GM21737 (cell line): ENCODE data around the gene EHBP1L1.
A peak's percentile ranks its signal among the peaks of the same experiment; 100 is the strongest.

ENCODE experiments used
- ATAC-seq: cut with Tn5 transposase; IDR thresholded peaks from one replicate; pipeline ENCODE4 v1.9.1; 2021; ENCODE audit warnings: mild to moderate bottlenecking, moderate library complexity; ENCODE audit not compliant: unreplicated experiment

The EHBP1L1 gene

DNA sequence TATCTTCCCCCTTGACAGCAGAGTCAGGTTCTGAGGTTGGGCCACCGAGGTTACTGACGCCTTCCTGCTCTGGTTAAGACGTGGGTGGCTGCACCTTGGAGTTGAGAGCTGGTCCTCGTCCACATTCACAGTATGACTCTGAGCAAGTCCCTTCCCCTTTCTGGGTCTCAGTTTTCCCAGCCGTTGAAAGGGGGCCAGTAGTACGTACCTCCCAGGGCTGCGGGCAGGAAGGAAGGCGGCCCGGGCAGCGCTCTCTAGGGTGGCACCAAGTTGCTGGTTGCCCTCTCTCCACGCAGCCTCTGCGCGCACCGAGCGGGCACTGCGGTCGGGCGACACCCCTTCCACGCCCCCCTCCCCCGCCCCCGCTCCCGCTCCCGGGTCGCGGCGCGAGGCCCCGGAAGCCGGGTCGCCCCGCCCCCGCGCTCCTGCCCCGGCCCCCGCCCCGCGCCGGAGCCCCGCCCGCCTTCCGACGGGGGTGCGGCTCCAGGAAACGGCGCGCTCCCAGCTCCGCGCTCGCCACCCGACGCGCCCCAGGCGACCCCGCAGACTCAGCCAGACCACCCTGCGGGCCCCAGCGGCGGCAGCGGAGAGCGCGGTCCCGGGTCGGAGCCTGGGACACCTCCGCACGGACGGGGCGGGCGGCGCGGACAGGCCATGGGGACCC, at the start of gene EHBP1L1:
TSS of gene EHBP1L1 (plus strand) at position 486 of the 664 bp plus-strand sequence. CDS start 250 bp downstream, outside the sequence.
- ATAC-seq, result peak; percentile 25

DNA sequence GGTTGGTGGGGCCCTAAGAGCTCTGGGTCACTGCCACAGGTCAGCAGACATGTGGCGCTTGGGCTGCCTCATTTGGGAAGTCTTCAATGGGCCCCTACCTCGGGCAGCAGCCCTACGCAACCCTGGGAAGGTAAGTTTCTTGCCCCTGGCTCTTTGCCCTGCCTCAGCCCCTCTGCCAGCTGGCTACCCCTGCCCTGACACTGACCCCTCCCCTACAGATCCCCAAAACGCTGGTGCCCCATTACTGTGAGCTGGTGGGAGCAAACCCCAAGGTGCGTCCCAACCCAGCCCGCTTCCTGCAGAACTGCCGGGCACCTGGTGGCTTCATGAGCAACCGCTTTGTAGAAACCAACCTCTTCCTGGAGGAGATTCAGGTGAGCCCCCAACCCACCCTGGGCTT, 49.1 kb upstream of the EHBP1L1 start:
- ATAC-seq, result no peak

DNA sequence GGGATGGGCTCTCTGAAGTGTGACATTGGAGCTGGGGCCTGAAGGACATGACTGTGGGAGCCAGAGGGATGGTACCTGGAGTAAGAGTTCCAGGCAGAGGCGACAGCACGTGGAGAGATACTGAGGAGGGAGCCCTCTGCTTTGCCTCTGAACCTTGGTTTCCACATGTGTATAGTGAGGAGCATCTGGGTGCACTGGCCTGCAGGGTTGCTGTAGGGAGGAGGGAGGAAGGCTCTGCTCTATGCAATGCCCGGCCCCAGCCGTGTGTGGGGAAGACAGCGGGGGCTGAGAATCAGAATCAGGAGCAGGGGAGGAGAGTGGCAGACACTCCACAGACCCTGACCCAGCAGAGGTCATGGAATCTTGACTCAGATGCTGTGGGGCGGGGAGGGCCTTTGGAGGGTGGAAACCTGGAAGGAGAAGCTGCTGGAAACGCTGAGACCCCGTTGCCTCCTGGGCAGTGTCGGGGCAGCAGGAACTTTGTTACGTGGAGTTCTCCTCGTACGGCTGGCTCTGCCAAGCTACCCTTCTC, 47.0 kb upstream of the EHBP1L1 start:
- ATAC-seq, result no peak

DNA sequence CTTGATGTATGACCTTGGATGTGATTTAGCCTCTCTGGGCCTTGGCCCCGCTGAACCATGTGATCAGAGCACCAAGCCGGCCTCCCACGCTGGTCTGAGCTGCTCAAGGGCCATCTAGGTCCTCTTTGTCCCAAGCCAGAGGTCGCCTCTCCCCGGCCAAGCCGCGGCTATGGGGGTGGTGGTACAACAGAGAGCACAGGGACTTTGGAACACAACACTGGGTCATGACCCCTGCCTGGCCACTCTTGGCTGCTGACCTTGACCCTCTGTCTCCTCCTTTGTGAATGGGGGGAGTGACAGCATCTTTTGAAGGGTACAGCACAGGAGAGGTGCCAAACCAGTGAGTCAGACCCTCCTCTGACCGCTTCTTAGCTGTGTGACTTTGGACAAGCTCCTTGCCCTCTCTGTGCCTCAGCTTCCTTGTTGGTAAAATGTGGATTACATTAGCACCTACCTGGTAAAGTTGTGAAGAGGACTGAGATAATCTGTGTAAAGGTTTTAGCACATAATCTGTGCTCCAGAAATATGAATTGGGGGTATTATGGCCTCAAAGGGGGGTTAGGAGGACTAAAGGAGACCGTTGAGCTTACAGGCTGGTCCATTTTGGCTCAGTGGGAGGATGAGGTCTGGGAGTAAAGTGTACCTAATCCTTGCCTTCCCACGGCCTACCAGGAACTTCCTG, 46.2 kb upstream of the EHBP1L1 start:
- no peak for ATAC-seq

DNA sequence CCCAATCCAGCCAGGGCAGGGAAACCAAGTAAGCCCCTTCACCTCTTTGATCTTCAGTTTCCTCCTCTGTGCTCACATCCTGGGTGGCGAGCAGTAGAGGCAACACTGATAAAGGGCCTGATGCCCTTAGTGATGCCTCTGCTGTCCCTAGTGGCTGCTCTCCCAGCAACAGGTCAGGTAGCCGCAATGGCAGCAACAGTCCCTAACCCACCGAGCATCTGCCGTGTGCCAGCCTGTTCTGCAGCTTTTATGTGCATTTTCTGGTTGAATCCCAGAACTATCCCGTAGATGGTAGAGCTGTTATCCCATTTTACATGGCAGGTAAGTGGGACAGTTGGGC, 45.7 kb upstream of the EHBP1L1 start:
- ATAC-seq, result no peak

DNA sequence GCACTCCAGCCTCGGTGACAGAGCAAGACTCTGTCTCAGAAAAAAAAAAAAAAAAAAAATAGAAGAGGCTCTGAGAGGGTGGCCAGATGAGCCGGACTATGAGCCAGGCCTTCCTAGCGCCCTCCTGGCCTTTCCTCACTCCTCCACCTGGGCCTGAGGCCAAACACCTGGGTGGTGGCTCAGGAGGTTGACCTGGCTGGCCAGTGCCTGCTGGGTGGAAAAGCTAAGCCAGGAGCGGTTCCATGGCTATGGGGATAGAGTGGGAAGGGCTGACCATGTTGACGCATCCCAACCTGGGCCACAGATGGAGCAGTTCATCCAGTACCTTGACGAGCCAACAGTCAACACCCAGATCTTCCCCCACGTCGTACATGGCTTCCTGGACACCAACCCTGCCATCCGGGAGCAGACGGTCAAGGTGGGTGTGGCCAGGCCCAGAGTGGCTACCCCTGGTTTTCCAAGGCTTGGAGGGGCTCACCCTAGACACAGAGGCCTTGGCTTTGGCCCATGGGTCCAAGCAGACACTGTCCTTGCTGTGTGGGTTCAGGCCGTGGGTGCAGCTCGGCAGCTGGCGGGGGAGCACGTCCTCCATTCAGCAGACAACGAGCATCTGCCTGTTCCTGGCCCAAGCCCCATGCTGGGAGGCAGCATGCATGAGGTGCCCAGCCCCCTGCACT, 43.3 kb upstream of the EHBP1L1 start:
- ATAC-seq, result no peak

DNA sequence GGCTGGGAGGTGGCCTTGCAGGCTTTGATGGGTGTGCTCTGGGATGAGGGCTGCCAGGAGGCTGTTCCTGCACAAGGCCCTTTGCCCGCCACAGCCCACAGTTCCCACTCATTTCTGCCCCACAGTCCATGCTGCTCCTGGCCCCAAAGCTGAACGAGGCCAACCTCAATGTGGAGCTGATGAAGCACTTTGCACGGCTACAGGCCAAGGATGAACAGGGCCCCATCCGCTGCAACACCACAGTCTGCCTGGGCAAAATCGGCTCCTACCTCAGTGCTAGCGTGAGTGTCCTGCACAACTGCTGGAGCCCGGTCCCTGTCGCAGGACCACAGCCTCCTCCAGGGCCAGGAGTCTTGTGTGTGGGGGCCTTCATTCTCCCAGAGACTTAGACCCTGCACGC, 40.8 kb upstream of the EHBP1L1 start:
- no peak for ATAC-seq

DNA sequence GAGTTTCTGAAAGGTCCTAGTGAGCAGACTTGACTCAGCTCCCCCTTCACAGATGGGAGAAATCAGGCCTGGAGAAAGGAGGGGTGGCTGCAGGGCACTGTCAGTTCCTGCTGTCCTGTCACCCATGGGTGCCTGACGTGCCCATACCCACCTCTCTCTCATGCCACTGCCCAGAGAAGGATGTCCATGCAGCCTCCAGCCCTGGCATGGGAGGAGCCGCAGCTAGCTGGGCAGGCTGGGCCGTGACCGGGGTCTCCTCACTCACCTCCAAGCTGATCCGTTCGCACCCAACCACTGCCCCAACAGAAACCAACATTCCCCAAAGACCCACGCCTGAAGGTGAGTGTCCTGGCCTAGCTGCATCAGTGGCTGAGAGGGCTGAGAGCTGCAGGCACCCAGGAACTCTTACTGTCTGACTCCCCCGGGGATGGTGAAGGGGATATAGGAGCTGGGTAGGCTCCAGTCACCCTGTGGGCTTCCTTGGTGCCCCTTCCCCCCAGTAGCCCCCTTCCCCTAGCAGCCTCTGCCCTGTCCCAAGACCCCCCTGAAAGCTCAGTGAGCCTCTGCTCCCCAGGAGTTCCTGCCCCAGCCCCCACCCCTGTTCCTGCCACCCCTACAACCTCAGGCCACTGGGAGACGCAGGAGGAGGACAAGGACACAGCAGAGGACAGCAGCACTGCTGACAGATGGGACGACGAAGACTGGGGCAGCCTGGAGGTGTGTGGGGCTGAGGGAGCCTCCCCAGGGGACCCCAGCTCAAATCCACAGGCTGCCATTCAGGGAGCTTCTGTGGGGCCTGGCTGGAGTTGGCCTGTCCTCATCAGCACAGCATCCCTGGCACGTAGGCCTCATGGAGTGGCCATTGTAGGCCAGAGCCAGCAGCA, 39.2 kb upstream of the EHBP1L1 start:
- ATAC-seq, result no peak

DNA sequence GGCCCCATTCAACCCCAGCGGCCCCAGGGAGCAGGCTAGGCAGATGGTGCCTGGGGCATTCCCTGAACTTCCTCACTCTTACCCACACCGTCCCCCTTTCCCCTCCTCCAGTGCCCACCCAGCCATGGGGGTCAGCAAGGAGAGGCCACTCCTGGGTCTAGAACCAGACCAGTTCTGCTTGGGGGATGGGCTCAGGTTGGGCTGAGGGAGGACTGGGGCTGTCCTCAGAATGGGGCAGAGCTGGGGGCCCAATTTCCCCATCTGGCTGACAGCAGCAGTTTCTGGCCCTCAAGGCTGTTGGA, 38.6 kb upstream of the EHBP1L1 start:
- ATAC-seq, result no peak

DNA sequence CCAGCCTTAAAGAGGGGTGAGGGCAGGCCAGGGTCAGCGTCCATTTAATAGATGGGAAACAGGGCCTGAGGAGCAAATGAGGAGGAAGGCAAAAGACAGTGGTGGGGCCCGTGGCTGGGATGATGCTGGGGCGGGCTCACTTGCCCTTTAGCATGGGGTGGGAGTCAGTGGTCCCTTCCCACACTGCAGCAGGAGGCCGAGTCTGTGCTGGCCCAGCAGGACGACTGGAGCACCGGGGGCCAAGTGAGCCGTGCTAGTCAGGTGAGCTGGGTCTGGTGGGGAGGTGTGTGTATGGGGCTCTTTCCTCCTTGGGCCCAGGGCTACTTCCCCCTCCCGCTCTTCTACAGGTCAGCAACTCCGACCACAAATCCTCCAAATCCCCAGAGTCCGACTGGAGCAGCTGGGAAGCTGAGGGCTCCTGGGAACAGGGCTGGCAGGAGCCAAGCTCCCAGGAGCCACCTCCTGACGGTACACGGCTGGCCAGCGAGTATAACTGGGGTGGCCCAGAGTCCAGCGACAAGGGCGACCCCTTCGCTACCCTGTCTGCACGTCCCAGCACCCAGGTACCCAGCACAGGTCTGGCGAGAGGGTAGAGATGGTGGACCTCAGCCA, 38.1 kb upstream of the EHBP1L1 start:
- ATAC-seq, result no peak

DNA sequence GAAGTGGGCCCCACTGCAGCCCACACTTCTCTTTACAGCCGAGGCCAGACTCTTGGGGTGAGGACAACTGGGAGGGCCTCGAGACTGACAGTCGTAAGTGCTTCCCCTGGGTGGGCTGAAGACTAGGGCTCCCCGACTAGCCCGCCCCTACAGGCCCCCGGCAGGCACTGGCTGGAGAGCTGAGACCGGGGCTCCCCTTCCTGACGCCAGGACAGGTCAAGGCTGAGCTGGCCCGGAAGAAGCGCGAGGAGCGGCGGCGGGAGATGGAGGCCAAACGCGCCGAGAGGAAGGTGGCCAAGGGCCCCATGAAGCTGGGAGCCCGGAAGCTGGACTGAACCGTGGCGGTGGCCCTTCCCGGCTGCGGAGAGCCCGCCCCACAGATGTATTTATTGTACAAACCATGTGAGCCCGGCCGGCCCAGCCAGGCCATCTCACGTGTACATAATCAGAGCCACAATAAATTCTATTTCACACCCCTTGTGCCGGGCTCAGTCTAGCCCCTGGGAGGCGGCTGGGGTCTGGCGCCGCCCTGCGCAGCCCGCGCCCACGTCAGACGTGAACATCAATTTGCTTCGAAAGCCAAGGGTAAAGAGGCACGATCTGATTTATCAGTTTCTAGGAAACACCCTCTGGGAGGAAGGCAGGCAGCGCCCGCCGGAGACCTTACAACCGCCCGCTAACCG, 37.5 kb upstream of the EHBP1L1 start:
- ATAC-seq, result no peak

DNA sequence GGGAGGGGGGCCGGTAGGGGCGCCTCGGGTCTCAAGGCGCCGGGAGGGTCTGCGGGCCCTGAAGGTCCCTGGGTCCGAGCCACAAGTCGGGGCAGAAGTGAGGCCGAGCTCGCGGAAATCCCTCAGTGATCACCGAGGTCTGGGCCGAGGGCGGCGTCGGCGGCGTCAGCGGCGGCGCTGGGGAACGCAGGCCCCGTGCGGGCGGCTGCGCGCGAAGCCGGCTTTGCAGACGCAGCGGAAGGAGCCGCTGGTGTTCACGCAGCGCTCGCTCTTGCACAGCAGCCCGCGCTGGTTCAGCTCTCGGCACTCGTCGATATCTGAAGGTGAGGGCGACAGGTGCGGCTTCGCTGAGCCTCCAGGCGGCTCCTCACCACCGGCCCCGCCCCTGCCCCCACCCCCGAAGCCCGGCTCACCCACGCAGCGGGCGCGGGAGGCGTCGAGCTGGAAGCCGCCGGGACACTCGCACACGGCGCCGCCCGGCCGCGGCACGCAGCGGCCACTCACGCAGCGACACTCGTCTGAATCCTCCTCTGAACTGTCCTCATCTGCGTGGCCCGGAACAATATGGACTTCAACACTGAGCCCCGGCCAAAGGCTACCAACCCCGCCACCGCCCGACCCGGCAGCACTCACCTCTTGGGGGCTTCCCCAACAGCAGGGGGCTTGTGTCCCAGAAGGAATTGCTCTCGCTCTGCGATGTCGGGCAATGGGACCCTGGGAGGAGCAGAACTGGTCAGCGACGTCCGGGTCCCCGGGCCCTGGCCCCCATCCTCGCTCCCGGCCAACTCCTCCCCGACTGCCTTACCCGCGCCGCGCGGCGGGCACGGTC, 36.7 kb upstream of the EHBP1L1 start:
- ATAC-seq, result no peak

DNA sequence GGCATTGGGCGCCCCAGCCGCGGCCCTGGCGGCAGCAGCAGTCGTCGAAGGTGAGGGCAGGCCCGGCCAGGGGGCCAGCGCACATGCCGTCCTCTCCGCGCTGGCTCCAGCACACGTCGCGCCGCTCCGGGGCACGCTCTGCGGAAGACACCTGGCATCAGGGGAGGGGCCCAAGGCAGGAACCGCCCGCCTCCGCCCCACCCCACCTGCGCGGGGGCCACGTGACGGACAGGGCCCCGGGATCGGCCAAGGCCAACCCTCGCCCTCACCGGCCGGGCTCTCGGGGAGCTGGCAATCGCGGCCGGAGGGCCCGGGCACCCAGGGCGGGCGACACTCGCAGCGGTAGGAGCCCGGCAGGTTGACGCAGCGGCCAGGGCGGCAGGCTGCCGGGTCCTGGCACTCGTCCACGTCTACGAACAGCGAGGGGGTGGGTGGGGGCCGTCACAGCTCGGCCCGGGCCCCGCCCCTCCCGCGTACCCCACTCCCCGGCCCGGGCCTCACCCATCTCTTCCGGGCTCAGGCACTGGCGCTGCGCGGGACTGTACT, 36.0 kb upstream of the EHBP1L1 start:
- peak; percentile 41 for ATAC-seq

DNA sequence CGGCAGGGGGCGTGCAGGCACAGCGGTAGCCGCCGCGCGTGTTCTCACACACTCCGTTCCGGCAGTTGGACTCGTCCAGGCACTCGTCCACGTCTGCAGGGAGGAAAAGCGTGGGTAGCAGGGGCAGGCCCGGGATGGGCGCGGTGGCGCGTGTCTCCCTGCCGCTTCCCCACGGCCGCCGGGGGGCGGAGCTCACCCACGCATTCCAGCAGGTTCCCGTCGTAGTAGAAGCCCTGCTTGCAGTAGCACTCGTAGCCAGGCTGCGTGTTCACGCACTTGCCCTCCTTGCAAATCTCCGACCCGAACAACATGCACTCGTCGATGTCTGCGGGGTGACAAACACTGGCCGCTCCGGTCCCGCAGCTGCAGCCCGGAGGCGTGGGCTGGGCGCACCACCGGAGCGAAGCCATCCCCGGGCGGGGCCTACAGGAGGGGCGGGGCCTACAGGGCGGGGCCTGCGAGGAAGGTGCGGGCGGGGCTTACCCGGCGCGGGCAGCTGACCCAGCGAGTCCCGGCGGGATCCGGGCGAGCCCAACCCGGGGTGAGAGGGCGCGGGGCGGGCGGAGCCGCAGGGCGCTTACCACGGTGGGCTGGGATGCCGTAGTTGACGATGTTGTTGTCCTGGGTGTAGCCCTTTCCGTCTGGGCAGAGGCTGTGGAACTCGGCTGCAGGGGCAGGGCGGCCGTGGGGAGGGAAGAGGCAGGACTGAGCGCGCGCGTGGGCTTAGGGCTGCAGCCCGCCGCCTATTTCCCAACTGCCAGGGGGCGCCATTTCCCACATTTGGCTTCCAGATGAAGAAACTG, 35.4 kb upstream of the EHBP1L1 start:
- ATAC-seq, result peak; percentile 63

DNA sequence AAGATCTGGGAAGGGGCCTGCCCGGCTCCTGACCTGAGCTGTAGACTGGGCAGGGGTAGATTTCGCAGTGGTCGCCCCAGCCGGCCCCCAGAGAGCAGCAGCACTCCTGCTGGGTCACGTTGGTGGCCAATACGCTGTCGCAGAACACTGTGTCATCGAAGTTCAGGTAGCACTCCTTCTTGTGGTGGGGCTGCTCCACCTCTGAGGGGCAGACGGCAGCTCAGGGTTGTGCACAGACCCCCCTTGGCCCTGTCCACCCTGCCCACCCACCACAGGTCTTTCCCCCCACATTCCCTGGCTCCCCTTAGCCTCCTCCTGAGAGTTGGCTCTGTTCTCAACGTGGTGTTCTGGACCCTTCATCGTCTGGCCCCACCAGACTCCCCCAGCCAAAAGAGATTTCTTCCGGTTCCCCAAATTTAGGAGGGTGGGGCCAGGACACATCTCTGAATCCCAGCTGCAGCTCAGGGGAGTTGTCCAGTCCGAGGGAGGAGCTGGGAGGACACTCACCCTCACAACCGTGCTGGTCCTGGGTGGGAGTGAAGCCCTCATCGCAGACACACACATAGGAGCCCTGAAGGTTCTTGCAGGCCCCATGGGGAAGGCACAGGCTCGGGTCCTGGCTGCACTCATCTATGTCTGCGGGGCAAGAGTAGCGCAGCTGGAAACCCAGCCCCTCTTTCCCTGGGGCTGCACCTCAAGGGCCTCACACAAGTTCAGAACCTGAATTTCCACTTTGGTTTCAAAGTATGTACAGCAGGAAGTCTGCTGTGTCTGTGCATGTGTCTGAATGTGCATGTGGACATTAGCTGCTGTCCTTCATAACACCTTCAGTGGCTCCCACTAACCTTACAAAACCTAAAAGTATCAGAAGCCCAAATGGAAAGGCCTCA, 34.5 kb upstream of the EHBP1L1 start:
- no peak for ATAC-seq

DNA sequence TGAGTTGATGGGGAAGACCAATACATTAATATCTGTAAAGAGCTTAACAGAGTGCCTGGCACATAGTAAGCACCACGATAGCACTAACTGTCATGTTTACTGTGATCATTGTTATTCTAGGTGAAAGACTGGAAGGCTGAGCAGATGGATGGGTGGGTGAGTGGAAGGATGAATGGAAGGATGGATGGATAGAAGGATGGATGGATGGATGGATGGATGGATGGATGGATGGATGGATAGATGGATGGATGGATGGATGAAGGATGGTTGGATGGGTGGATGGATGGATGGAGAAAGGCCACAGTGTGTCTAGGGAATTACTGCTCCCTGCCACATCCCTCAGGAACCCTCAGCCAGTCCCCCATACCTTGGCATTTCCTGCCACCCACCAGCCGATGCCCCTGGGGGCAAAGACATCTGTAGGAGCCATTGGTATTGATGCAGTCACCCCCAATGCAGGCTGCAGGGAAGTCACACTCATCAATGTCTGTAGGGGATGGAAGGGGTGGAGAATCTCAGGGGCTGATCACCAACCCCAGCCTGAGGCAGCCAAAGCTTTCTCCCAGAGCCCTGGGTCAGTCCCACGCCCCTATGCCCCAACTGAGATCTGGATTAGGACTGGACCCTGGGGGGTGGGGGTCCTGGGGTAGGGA, 33.0 kb upstream of the EHBP1L1 start:
- ATAC-seq, result no peak

DNA sequence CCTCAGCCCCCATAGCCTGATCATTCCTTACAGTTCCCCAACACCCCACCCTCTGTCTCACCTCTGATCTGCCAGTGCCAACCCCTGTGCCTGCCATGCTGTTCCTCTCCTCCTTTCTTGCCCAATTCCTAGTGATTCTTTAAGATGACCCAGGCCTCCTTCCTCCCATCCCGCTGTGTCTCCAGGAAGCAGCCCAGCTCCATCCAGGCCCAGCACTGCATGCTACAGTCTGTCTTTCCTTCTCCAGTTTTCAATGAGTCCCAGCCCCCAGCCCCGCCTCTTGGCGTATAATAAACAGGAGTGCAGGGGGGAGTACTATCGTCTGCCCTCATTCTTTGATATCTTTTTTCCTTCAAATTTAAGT, 30.0 kb upstream of the EHBP1L1 start:
- ATAC-seq, result no peak
